NCI-H1105 (cell line): Measurements from ENCODE around the gene EDN1.
"Not testable (repeated sequence)": the region's sequence is repeated elsewhere in the genome, so short reads cannot be mapped to it uniquely, and the experiment has no call there.

ENCODE experiments used
- DNase-seq: peaks from one replicate; lab custom pipeline; 2025; lab: John Stamatoyannopoulos, UW

Gene EDN1

DNA sequence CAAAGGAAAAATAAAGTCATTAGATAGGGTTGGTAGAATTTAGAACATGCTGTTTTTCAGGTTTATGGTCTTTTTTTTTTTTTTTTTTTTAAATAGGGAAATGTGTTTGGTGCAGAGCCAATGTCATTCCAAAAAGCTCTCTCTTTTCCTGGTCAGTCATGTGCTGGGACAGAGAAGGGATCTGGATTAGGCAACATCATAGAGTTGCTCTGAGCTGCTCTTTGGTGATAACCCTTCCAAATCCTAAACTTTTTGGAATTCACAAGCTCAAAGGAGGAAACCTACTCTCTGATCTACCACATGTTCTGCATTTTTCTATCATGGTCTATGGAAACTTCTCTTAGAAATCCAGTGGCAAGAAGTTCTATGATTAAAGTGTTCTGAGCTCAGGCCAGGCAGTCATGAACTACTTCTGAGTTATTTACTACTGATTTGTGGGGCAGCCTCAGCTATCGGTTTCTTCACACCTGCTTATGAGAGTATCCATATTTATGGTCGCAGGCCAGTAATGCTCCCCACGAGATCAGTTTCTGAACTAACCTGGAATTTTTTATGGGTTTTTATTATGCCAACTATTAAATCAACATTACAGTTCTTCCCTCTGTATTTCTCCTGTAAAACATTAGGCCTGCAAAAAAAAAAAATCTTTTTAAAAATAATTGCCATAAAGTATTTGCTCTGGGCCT lies 4.8 kb downstream of the EDN1 start:
- DNase-seq = no peak

DNA sequence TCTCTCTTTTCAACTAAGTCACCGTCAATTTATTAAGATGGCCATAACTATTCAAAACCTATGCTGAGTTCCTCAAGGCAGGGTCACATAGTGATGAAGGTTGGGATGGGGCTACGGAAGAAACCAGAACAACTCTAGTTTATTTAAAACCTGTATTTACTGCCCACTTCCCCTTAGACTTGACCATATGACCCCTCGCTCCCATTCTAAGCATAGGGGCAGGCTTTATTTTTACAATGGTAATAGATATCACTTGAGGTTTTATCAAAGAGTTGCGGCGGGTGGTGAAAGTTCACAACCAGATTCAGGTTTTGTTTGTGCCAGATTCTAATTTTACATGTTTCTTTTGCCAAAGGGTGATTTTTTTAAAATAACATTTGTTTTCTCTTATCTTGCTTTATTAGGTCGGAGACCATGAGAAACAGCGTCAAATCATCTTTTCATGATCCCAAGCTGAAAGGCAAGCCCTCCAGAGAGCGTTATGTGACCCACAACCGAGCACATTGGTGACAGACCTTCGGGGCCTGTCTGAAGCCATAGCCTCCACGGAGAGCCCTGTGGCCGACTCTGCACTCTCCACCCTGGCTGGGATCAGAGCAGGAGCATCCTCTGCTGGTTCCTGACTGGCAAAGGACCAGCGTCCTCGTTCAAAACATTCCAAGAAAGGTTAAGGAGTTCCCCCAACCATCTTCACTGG lies 5.5 kb downstream of the EDN1 start:
- DNase-seq = no peak

DNA sequence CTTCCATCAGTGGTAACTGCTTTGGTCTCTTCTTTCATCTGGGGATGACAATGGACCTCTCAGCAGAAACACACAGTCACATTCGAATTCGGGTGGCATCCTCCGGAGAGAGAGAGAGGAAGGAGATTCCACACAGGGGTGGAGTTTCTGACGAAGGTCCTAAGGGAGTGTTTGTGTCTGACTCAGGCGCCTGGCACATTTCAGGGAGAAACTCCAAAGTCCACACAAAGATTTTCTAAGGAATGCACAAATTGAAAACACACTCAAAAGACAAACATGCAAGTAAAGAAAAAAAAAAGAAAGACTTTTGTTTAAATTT lies 6.1 kb downstream of the EDN1 start:
- DNase-seq = no peak

DNA sequence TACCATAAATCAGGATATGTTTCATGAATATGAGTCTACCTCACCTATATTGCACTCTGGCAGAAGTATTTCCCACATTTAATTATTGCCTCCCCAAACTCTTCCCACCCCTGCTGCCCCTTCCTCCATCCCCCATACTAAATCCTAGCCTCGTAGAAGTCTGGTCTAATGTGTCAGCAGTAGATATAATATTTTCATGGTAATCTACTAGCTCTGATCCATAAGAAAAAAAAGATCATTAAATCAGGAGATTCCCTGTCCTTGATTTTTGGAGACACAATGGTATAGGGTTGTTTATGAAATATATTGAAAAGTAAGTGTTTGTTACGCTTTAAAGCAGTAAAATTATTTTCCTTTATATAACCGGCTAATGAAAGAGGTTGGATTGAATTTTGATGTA lies 6.4 kb downstream of the EDN1 start:
- no peak for DNase-seq

DNA sequence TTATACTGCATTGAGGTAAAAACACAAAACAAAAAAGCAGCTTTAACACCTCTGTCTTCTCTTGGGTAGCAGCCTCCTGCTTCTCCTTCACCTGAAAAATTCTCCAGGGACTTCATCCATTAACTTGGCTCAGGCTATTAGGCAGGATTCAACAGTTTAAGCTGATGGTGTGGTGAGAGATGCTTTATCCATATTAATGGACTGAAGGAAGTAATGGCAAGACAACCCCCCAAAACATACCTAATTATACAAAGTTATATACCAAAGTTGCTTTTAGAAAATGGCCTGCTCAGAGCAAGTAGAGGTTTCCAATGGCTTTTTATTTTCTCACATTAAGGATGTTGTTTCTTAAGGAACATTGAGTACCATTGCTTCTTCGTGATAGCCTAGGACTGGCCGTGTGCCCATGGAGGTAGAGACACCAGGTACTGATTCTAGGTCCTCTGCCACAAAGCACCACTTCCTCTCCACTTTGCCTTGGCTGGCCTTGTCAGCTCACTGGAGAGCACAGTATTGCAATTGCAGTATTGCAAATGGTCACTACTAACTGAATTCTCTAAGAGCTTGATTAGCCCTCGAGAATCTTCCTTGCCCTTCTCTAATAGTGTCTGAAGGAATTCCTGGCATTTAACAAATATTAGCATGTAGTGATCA lies 7.3 kb downstream of the EDN1 start:
- DNase-seq = no peak

DNA sequence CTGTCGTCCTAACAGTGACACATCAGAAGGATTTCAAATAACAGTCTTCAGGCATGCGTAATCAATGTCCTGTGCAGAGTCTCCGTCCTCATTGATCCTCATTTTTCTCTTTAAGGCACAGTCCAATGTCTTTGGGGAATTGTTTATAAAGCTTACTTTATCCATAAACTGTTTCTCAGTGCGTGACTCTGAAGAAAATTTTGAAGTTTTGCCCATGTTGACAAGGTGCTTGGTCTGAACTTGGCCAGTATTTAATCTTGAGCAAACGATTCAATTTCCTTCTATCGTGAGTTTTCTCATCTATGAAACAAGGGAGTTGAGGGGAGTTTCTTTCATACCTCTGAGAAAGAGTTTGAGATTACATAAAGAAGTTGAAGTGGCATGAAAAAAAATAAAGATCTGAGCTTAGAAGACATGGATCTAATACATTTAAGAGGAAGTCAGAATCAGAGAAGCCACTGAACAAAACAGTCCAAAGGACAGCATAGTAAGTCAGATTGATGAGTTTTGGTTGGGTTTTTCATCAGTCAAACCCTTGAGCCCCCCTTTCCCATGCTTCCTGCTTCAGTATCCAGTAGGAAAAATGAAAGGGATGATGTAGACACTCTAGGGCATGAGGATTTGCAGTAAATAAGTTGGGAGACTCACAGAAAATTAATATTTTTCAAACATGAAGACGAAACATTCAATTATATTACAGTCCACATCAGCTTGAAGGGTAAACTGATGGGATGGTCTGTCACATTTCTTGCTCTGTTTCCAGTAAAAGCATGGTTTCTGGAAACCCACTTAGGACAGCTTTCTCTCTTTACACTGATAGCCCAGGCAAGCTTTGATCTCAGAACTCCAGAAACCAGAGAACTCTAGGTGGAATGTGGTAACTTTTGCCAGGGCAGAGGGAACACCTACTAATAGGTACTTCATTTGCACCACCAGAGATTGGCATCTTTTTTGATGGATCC lies 8.1 kb downstream of the EDN1 start:
- no peak for DNase-seq

DNA sequence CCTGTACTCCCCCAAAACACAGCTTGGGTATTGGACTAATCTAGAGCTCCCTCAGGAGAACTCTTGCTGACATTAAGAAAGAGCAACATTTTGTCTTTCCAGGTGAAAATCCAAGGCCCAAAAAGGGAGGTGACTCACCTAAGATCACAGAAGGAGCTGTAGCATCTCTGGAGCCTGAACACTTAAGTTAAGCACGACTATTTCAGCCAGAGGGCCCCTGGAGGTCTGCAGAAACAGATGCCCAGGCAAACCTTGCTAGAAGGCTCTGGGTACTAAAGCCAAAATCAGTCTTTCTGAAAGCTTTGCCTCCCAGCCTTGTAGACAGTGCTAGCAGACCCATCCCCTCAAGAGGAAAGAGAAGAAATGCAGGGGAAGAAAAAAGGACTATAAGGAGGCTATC lies 8.8 kb downstream of the EDN1 start:
- no peak for DNase-seq

DNA sequence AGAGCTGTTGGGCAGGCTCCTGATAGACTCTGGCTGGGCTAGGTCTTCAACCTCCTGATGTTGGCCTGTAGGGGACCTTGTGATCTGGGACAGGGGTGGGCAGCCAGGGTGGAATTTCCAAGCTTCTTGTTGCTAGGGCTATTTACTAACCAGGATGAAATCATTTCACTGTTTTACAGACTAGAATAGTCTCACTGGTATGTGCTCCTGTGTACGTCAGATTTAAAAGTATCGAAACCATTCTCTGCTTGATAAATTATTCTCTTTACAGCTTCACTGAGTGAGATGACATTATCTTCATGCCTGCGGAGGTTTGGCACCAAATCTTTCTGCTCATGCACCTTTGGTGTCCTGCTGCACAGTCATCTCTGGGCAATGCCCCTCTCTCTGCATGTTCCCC lies 10.9 kb downstream of the EDN1 start:
- DNase-seq = no peak

DNA sequence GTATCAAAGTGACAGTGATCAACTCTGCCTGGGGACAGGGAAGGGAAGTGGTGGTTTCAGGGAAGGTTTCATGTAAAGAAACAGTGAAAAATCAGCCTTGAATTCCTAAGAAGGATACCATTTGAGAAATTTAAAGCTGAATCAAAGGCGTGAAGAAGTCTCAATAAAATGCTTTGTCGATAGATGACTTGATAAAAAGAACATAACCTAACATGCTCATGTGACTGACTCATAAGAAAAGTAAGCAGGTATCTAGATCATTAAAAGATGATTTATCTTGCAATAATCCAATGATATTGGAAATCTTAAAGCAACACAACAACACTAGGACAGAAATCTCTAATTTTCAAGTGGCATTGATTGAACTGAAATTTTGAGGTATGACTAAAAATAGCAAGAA lies 14.3 kb downstream of the EDN1 start:
- no peak for DNase-seq

DNA sequence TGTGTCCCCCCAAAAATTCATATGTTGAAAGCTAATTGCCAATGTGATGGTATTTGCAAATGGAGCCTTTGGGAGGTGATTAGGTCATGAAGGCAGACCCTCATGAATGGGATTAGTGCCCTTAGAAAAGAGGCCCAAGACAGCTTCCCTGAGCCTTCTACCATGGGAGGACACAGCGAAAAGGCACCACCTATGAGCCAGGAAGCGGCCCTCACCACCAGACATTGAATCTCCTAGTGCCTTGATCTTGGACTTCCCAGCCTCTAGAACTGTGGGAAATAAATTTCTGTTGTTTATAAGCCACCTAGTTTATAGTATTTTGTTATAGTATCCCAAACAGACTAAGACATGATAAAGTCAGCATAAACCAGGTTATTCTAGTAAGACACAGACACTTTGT lies 18.9 kb downstream of the EDN1 start:
- no peak for DNase-seq

DNA sequence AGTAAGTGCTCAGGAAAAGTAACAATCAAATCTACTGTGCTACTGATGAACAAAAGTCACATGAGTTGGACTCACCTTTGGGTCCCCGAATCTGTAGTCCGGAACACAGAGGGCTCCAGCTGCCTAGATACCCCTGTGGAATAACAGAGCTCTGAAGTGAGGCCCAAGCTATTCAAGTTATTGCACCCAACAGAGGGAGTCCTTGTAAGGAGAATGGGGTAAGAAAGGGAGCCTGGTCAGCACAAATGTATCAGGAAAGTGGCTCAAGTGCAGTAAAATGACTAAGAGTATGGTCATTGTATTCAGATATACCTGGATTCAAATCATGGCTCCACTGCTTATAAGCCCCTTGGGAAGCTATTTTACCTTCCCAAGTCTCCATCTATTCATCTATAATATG lies 20.9 kb downstream of the EDN1 start:
- DNase-seq = no peak

DNA sequence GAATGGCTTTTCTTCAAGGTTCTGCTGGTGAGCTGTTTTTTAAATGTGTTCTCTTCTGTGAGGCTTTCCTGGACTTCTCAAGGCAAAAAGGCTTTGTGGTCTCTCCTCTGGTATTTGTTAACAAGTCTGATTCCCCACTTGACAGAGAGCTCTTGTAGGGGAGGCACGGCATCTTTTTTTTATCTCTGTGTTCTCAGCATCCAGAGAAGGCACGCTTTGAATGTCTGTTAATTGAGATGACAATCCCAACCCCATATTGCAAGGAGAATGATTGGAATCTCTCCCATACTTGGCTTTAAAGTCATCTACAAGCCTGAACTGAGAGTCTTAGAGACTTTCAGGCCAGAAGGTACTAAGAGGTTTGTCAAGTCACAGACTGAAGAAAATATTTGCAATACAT lies 22.6 kb downstream of the EDN1 start:
- no peak for DNase-seq

DNA sequence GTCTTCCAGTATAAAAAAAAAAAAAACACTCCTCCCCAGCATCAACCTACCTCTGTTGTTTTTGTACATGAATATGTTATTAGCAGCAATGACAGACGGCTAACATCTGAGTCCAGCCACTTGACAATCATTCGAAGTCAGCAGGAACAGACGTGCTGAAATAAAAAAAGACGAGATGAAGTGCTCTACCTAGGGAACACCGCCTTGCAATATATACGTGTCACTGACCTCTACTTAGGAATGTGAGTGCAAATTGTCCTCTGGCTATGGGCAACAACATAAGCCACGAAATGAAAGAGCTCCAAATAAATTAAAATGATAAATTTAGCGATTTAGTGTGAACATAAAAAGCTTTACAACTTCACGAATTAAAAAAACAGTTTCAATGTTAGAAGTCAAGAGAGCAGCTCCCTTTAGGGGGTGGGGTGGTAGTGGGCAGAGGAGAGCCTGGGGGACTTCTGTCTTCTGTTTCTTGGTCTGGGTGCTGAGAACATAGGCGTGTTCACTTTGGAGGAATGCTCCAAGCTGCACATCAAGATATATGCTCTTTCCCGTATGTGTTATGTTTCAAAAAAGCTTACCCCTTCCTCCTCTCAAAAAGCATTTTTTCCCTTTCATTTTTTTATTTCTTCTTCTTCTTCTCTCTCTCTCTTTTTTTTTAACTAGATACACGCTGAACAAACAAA lies 23.3 kb downstream of the EDN1 start:
- no peak for DNase-seq

DNA sequence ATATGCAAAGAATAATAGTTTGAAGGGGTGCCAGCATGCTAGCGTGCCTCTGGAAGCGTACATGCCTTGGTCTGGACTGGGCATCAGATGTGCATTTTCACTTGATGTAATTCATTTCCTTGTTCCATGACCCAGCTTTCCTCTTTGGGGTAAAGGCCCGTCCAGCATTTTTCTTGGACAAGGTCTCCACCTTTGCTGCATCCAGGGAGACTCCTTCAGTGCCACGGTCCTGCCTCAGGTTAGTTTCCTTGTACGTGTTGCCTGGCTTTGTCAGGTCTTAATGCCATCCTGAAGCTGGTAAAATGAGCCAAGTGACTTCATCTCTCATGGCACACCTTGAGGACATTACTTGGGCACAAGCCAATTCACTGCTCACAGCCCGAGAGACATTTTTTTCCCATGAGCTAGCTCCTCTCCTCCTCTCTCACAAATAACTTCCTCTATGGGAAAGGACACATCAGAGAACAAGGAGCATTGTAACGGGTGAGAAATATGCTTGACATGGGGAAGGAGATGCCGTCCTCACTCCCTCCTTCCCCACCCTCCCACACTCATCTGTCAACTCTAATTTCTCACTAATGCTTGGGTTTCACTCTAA lies 23.9 kb downstream of the EDN1 start:
- no peak for DNase-seq

DNA sequence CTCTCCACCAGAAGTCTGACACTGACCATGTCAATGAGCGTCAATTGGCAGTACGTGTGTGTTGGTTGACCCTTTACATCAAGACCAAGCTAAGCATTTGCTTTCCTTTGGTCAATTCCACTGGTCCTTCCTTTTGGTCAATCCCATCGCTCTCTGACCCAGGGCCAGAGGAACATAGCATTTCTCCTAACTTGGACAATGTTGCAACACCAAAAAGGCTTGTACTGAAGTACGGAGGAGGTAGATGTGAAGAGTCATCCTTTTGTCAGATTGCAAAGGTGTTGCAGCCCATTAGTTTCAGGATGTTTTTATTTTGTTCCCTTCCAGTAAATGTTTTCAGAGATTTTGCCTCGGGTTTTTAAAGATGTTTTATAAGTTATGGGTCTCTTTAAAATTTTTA lies 24.6 kb downstream of the EDN1 start:
- no peak for DNase-seq

DNA sequence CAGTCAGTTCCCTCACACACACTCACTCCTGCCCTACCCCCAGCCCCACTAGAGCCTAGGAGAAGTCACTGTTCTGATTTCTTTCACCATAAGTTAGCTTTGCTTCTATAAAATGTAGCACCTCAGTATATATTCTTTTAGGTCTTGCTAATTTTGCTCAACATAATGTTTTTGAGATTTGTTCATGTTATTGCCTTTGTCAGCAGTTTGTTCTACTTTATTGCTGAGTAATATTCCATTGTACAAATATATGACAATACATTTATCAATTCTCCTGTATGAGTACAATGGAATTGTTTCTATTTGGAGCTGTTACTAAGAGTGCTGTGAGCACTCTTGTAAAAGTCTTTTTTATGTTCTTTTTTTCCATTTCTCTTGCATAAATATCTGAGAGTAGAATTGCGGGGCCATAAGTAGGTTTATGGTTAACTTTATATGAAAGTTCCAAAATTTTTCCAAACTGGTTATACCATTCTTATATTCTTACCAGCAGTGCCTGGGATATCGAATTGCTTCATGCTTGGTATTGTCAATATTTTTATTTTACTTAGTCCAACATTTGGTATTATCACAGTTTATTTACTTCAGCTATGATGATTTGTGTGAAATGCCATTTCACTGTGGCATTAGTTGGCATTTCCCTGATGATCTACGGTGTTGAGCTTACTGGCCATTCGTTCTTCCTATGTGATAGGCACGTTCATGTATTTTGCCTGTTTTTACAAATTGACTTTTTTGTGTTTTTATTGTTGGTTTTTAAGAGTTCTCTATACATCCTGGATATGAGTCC lies 25.3 kb downstream of the EDN1 start:
- DNase-seq = no peak

DNA sequence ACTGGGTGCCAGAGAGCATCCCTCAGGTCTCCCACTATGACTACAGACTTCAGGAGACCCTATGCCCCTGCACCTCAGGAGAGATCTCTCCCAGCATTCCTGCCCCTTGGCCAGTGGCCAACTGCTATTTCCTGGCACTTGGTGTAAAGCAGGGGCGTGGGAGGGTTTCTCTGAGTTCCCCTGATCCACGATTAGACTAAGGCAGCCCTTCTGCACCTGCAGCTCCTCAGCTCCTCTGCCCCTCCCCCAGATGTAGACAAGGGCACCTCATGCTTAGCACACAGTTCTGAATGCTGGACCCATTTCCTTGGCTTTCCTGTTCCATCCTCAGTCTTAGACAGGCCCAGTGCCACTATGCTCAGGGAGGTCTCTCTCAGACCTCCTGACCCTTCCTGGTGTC lies 28.6 kb downstream of the EDN1 start:
- DNase-seq = no peak

DNA sequence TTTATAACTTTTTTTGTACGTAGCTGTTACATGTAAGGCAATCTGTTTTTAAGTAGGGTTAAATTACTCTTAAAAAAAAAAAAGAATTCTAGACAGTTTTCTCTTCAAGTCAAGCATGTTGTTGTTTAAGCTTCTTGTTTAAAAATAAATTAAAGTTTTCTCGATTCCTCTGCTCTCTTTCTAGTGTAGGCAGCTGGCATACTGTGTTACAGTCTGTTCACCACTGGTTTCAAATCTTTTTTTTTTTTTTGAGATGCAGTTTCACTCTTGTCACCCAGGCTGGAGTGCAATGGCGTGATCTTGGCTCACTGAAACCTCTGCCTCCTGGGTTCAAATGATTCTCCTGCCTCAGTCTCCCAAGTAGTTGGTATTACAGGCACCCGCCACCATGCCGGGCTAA lies 29.9 kb downstream of the EDN1 start:
- not testable (repeated sequence) for DNase-seq

DNA sequence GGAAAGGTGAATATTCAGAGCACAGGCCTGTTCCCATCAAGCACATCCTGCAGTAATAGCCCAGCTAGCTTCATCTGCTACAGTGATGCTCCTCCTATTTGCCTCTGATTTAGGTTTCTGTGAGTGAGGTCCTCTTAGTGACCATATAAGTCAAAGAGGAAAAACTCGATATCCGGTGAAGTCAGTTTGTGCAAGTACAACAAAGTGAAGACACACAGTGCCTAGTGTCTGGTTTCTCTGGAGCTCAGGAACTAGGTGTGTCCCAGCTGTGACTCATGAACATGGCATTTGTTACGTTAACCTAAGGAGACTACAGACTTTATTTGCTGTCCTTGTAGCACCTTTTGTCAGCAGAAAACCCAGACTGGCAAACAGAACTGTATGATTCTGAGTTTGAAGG lies 33.9 kb downstream of the EDN1 start:
- no peak for DNase-seq

DNA sequence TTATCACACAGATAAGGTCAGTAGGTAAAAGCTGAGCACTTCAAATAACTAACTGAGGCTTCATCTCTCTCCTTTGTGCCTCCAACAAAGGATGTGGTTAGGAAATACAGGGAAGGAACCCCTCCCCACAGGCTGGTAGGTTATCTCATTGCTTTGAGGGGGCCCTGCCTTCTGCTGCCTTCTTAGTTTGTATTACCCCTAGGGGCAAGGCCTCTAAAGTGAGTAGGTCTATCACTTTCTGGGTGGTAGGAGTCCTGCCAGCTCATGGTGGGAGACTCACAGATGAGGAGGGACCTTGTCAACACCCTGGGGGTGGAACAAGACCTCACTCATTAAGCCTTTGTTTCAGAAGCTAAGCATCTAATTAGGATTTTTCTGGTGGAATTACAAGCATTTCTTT lies 34.6 kb downstream of the EDN1 start:
- DNase-seq = no peak

DNA sequence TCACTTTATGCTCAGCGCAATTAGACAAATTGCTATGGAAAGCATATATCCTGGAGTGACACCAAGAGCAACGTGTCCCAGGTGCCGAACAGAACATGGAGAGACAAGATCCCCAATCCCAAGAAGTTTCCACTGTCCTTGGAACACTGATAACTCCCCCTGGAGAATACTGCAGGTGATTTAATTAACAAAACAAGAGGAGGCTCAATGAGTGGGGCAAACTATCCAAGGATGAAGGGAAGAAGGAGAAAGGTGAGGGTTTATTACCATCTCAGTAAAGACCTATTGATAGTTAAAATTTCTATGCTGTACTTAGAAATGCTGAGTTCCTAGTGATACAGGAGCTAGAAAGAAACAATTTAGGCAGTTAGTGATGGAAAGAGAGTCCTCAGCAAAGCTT lies 35.7 kb downstream of the EDN1 start:
- DNase-seq = no peak
